PC-9 (cell line): Measurements from ENCODE around the gene YWHAQ. TPM values are rescaled to one million over a fixed set of nuclear protein-coding genes. Genes with fewer than 3 reads are reported as not detected.

Experiments used
- BruUV-seq: library from RNA; stranded (reverse); fragments of 400-500 nt; replicated peaks from 2 replicates; lab custom pipeline; 2021; lab: Mats Ljungman, UMichigan
- CTCF ChIA-PET: fragments of 300-600 bp; sonication (Branson Sonifier 250); formaldehyde crosslinking; loops from one replicate; lab custom pipeline; 2022; ENCODE audit warnings: antibody characterized with exemption; lab: Charles Lee
- POLR2A ChIA-PET: fragments of 300-600 bp; sonication (Branson Sonifier 250); formaldehyde crosslinking; loops from one replicate; lab custom pipeline; 2022; ENCODE audit warnings: antibody characterized with exemption; ENCODE audit not compliant: unreplicated experiment; lab: Charles Lee
- DNase-seq, 2 experiments: peaks; one replicate each; pipeline versions ENCODE4 v3.0.0 to v3.0.0-alpha.2; 2015 to 2022; ENCODE audit warnings: mixed read lengths in 1 of 2
- H2AFZ ChIP-seq: fragments of 200-600 bp; sonication (generic); 2 replicates; pipeline ENCODE4 v1.8.1; 2017; ENCODE audit warnings: antibody characterized with exemption
- H3F3A ChIP-seq: fragments of 200-600 bp; sonication (generic); 2 replicates; pipeline ENCODE4 v1.8.1; 2017; ENCODE audit warnings: antibody characterized with exemption, mild to moderate bottlenecking, low read depth; ENCODE audit not compliant: insufficient read depth
- H3K27ac ChIP-seq: fragments of 200-600 bp; sonication (generic); 2 replicates; pipeline ENCODE4 v1.6.1; 2016; ENCODE audit warnings: mixed run types
- H3K27me3 ChIP-seq: fragments of 200-600 bp; sonication (generic); 2 replicates; pipeline ENCODE4 v1.6.1; 2016; ENCODE audit warnings: low read depth, mixed run types; ENCODE audit not compliant: insufficient read depth
- H3K36me3 ChIP-seq: fragments of 200-600 bp; sonication (generic); 2 replicates; pipeline ENCODE4 v1.6.1; 2016; ENCODE audit warnings: low read depth, mixed run types
- H3K4me1 ChIP-seq: fragments of 200-600 bp; sonication (generic); replicated peaks from 2 replicates; pipeline ENCODE4 v1.6.1; 2016; ENCODE audit warnings: mixed run types; ENCODE audit not compliant: insufficient read depth
- H3K4me2 ChIP-seq: fragments of 200-600 bp; sonication (generic); 2 replicates; pipeline ENCODE4 v1.6.1; 2017; ENCODE audit warnings: mixed run types
- H3K4me3 ChIP-seq: fragments of 200-600 bp; sonication (generic); 2 replicates; pipeline ENCODE4 v1.6.1; 2016; ENCODE audit warnings: mixed run types
- H3K79me2 ChIP-seq: fragments of 200-600 bp; sonication (generic); 2 replicates; pipeline ENCODE4 v1.6.1; 2017; ENCODE audit warnings: low read depth, mixed run types
- H3K9me2 ChIP-seq: fragments of 200-600 bp; sonication (generic); 2 replicates; pipeline ENCODE4 v1.8.1; 2017; ENCODE audit warnings: mild to moderate bottlenecking; ENCODE audit not compliant: insufficient read depth
- H3K9me3 ChIP-seq: fragments of 200-600 bp; sonication (generic); 2 replicates; pipeline ENCODE4 v1.8.1; 2016; ENCODE audit warnings: low read depth; ENCODE audit not compliant: insufficient read depth
- H4K20me1 ChIP-seq: fragments of 200-600 bp; sonication (generic); 2 replicates; pipeline ENCODE4 v1.8.1; 2017; ENCODE audit not compliant: insufficient read depth
- EZH2 ChIP-seq: fragments of 200-600 bp; sonication (generic); IDR thresholded peaks from 2 replicates; pipeline ENCODE4 v1.8.0; 2017; ENCODE audit warnings: antibody characterized with exemption, low read depth
- intact Hi-C: fragments of 100-400 bp; cut with micrococcal nuclease; formaldehyde crosslinking; loops from one replicate; pipeline ENCODE4 v1.10.0; 2022; ENCODE audit not compliant: unreplicated experiment
- total RNA-seq: library from RNA; stranded (reverse); gene quantifications from 2 replicates; pipeline ENCODE4 v1.2.3, GENCODE V29; 2021
- TF ChIP-seq, protein P1 (sequence below): fragments of 200-600 bp; sonication (generic); conservative IDR thresholded peaks from 2 replicates; pipeline ENCODE4 v1.6.1; 2017; ENCODE audit warnings: mixed run types, antibody characterized with exemption, mild to moderate bottlenecking, moderate library complexity

Gene YWHAQ
- total RNA-seq, 1 experiment from 2014 or later: 353 TPM

DNA sequence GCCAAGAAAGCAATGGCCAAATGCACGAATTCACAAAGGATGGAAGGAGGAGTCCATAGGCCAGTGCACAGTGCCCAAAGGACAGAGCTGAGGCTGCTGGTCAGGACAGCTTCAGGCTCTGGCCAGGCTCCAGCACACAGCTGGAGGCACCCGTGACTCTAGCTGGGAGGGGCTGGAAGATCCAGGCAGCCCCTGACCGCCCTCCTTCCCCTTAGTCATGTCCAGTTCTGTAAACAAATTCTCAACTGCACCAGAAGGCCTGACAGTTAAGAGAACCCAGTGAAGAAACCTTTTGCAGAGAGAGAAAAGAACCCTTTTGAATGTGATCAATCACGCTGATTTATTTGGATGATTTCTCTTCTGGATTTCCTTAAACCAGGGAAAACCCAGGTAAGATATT is 7.7 kb upstream of the YWHAQ start:
- peaks cover 27% of the 10 kb centered on the region for H3K4me1 ChIP-seq
- no peaks in the 10 kb centered on the region for H3K36me3 ChIP-seq
- intact Hi-C loops: loop anchor here (10.0 kb wide), 1 partner anchor 416 kb away; no protein-coding TSS in a partner anchor
- ChIA-PET CTCF (no interaction called here), POLR2A (no interaction called here)
- H3F3A ChIP-seq: peaks cover 17% of the 10 kb centered on the region
- peak overlapping the region; percentile 35 for H3K4me2 ChIP-seq
- H3K79me2 ChIP-seq: no peaks in the 10 kb centered on the region
- H3K9me2 ChIP-seq: no peaks in the 10 kb centered on the region
- H3K27ac ChIP-seq: no peak overlapping the region
- no peak overlapping the region for H2AFZ ChIP-seq
- DNase-seq: peak; percentile 80 to 86
- no peaks in the 10 kb centered on the region for H3K9me3 ChIP-seq
- TF ChIP-seq, protein P1, sequence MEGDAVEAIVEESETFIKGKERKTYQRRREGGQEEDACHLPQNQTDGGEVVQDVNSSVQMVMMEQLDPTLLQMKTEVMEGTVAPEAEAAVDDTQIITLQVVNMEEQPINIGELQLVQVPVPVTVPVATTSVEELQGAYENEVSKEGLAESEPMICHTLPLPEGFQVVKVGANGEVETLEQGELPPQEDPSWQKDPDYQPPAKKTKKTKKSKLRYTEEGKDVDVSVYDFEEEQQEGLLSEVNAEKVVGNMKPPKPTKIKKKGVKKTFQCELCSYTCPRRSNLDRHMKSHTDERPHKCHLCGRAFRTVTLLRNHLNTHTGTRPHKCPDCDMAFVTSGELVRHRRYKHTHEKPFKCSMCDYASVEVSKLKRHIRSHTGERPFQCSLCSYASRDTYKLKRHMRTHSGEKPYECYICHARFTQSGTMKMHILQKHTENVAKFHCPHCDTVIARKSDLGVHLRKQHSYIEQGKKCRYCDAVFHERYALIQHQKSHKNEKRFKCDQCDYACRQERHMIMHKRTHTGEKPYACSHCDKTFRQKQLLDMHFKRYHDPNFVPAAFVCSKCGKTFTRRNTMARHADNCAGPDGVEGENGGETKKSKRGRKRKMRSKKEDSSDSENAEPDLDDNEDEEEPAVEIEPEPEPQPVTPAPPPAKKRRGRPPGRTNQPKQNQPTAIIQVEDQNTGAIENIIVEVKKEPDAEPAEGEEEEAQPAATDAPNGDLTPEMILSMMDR: no peak
- TF ChIP-seq EZH2: no peak
- H4K20me1 ChIP-seq: no peaks in the 10 kb centered on the region
- no peak overlapping the region for H3K4me3 ChIP-seq
- BruUV-seq: no TSS peak
- H3K27me3 ChIP-seq: no peaks in the 10 kb centered on the region

DNA sequence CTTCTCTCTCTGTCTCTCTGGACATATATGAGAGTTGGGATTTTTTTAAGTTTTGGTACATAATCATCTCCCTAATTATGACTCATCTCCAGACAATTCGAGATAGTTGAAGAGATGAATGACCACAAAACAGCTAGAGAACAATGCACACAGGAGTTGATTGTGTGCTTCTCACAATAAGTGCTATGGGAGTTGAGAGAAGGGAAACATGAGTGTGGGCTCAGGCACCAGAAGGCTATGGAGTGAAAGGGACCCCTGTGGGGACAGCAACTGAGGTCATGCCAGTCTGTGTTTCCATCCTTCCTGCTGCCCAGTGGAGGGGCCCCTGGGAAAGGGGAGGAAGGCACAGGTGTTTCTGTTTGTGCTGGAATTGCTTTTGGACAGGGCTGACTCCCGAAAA is 6.5 kb upstream of the YWHAQ start:
- Histone ChIP-seq H2AFZ (no peak overlapping the region), H3K4me3 (no peak overlapping the region), H3K79me2 (no peaks in the 10 kb centered on the region), H3K4me2 (0 out of 2 replicates have a peak overlapping the region, but pooled peaks have one; percentile 5), H3K27me3 (no peaks in the 10 kb centered on the region), H3K9me2 (no peaks in the 10 kb centered on the region), H3K4me1 (peaks cover 27% of the 10 kb centered on the region), H3K9me3 (no peaks in the 10 kb centered on the region), H4K20me1 (no peaks in the 10 kb centered on the region), H3K36me3 (no peaks in the 10 kb centered on the region), H3K27ac (no peak overlapping the region), H3F3A (peaks cover 17% of the 10 kb centered on the region)
- POLR2A ChIA-PET: no interaction called here
- TF ChIP-seq, protein P1: no peak
- no peak for TF ChIP-seq EZH2
- BruUV-seq: no TSS peak
- DNase-seq: peak; percentile 8 to 76
- intact Hi-C loops: loop anchor here (10.0 kb wide), 1 partner anchor 417 kb away; no protein-coding TSS in a partner anchor
- CTCF ChIA-PET: no interaction called here

DNA sequence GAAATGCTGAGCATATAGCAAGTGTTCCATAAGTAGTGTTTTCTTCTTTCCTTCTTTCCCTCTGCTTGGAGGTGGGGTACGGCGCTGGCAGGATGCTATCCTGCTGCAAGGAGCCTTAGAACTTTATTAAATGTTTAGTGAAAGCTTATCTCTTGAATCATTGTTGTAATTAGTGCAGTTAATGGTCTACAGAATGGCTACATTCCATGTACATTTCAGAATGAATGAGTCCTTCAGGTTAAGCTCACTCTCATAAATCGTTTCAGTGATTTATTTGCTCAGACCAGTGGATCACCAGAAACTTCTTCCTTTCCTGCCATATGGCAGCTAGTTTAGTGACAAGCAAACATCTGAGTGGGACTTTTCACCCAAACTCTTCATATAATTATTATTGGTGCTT is 3.3 kb upstream of the YWHAQ start:
- peaks cover 5% of the 10 kb centered on the region; the same call in 1 of the 2 replicates for H3K36me3 ChIP-seq
- POLR2A ChIA-PET: interaction anchor here (0.6 kb wide), 2 partner anchors 136 to 300 kb away, joined by 3 to 36 read pairs; no protein-coding TSS in a partner anchor

More for the DNA sequence above, 3.3 kb upstream of the YWHAQ start:
- no peak for DNase-seq
- no TSS peak for BruUV-seq
- H2AFZ ChIP-seq: no peak overlapping the region
- H4K20me1 ChIP-seq: 0 out of 2 replicates have a peak, but pooled peaks cover 5% of the 10 kb centered on the region
- H3K4me1 ChIP-seq: peaks cover 29% of the 10 kb centered on the region
- H3K27me3 ChIP-seq: no peaks in the 10 kb centered on the region
- TF ChIP-seq, protein P1: no peak
- TF ChIP-seq EZH2: no peak
- no peaks in the 10 kb centered on the region for H3K9me2 ChIP-seq
- H3K79me2 ChIP-seq: peaks cover 12% of the 10 kb centered on the region
- peaks cover 26% of the 10 kb centered on the region for H3F3A ChIP-seq
- no peak overlapping the region for H3K27ac ChIP-seq
- H3K4me3 ChIP-seq: no peak overlapping the region
- H3K9me3 ChIP-seq: no peaks in the 10 kb centered on the region
- H3K4me2 ChIP-seq: no peak overlapping the region
- intact Hi-C loops: loop anchor here (10.0 kb wide), 1 partner anchor 421 kb away; no protein-coding TSS in a partner anchor
- CTCF ChIA-PET: no interaction called here
